HG03558 (cell line): Measurements from ENCODE around the gene WASHC4.
"Not testable (repeated sequence)": the region's sequence is repeated elsewhere in the genome, so short reads cannot be mapped to it uniquely, and the experiment has no call there.

Experiments
- ATAC-seq: cut with Tn5 transposase; IDR thresholded peaks from one replicate; pipeline ENCODE4 v1.9.1; 2021; ENCODE audit warnings: moderate number of reproducible peaks; ENCODE audit not compliant: unreplicated experiment; ENCODE audit errors: extremely low read depth

WASHC4 gene

GRCh38 chr12:105157606-105158005, 50.1 kb downstream of the WASHC4 start:
- no peak for ATAC-seq

DNA sequence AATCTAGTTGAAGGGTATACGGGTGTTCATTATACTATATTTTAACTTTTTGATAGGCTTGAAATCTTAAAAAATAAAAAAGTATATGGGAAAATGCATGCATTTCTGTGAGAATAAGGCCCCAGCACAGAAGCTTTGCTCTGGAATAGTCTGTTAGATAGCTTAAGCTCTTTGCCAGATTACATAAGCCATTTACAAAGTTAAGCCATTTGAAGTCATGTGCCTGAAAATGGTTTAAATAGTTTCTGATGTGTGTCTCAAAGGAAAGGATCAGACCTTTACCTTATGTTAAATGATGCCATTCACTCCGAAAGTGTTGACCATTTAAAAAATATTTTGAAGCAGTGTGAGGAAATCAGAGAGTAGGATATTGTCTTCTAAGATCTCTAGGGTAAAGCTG, 51.3 kb downstream of the WASHC4 start:
- ATAC-seq = no peak

DNA sequence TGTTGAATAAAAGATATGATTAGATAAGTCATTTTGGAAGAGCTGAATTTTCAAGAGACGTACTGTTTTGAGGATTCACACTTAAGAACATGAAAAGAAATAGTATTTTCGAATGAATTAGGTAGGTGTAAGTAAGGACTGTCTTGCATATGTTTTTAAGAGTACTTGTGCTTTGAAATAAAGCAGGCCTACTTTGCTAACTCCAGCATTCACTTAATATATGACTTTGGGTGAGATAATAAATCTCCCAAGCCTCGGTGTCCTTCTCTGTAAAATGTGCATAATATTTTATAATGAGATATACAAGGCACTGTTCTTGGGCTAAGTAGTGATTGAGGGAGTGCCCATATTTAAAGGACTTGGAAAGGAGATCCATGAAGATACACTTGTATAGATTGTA, 54.6 kb downstream of the WASHC4 start:
- no peak for ATAC-seq

DNA sequence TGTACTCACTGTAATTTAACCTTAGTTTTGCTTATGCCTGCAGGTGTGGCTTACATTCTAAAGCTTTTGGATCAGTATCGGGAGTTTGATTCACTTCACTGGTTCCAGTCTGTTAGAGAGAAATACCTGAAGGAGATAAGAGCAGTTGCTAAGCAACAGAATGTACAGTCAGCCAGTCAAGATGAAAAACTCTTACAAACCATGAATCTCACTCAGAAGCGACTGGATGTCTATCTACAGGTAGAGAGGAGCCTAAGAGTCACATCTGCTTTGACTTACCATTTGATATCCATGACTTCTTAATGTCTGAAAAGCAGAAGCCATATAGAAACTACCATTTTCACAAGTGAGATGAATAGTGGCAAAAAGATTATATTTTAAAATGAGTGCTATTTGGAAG, 56.5 kb downstream of the WASHC4 start:
- ATAC-seq = no peak

GRCh38 chr12:105166736-105167135, 59.2 kb downstream of the WASHC4 start:
- ATAC-seq = no peak

DNA sequence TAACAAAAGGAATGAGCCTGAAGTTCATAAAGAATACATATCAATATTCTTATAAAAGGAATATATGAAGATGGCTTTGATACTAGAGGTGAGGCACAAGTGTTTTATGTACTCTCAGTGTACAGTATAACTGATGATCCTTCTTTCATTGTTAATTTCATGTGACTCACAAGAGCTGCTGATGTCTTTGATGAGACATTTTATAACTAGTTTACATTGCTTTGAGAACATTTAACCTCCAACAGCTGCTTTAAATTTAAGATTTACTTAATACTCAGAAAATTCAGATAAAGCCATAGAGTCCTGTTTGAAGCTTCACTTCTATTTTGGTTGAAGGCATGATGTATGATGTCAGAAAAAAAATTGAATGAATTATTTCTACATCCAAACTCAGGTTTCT, 59.8 kb downstream of the WASHC4 start:
- ATAC-seq = no peak

GRCh38 chr12:105168006-105168405, 60.5 kb downstream of the WASHC4 start:
- no peak for ATAC-seq

- ATAC-seq = no peak
Observed at GRCh38 chr12:105170139-105170538, 62.6 kb downstream of the WASHC4 start.

GRCh38 chr12:105171691-105172436, 64.3 kb downstream of the WASHC4 start:
- no peak for ATAC-seq

DNA sequence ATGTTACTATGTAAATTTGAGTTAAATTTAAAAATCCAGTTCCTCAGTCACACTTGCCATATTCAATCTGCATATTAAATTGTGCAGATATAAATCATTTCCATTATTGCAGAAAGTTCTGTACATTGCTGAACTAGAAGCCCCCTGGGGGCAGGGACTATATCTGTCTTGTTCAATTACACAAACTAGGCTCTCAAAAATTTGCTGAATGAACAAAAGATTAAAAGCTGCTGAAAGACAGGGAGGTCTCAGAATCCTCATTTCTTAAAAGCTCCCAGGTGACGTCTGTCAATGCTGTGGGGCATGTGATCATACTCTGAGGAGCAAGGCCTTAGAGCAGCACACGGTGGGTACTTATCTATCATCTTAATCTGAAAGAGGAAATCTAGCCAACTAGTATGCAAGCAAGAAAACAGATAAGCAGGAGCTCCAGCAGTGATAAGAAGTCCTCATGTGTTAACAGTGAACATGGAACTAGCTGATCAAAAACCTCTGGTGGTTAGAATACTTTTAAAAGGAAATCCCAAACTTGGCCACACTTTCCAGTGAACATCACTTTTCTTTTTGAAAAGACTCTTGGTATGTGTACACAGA, 68.0 kb downstream of the WASHC4 start:
- ATAC-seq = no peak

- no peak for ATAC-seq
Observed at GRCh38 chr12:105177208-105177607, 69.7 kb downstream of the WASHC4 start.

DNA sequence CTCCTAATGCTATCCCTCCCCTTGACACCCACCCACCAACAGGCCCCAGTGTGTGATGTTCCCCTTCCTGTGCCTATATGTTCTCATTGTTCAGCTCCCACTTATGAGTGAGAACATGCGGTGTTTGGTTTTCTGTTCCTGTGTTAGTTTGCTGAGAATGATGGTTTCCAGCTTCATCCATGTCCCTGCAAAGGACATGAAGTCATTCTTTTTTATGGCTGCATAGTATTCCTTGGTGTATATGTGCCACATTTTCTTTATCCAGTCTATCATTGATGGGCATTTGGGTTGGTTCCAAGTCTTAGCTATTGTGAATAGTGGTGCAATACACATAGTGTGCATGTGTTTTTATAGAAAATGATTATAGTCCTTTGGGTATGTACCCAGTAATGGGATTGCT, 71.6 kb downstream of the WASHC4 start:
- not testable (repeated sequence) for ATAC-seq

GRCh38 chr12:105183406-105183805, 75.9 kb downstream of the WASHC4 start:
- ATAC-seq = not testable (repeated sequence)

GRCh38 chr12:105183976-105184375, 76.4 kb downstream of the WASHC4 start:
- not testable (repeated sequence) for ATAC-seq

DNA sequence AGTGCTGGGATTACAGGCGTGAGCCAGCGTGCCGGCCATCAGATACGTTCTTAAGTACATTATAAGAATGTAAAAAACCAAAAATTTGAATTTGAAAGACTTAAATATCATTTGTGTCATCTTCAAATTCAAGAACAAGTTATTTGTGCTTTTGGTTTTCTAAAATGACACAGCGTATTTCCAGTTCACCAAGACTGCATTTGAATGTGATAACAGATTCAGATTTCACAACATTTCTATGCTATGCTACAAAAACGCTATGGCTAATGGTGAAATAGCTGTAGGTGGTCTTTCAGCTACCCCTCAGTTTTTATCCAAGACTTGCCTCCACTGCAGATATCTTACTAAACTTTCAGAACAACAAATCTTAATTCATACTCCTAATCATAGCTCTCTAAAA, 81.8 kb downstream of the WASHC4 start:
- ATAC-seq = no peak

- ATAC-seq = no peak
Observed at GRCh38 chr12:105190530-105190929, 83.0 kb downstream of the WASHC4 start.

DNA sequence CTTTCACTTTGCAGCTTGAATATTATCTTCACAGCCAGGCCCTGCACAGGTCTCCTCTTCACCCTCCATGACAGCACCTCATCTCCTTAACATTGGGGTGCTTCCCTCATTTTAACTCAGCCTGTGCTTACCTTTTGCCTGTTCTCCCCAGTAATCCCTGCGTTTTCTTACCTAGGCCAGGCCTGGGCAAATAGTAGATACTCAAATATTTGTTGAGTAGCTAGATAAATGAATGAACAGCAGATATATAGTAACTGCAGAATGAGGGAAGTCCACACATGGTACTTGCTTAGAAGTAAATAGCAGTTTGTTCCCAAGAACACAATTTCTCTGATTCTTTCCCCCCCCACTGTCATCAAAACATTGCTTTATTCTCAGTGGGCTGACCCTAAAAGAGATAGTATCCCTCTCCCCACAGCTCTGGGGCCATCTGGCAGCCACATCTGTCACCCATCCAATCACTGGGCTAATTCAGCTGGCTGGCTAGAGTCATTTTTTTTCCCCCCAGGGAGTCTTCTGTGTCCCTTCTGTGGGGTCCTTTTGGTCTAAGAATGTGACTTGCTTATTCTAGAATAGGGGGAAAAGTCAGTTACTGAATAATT, 85.2 kb downstream of the WASHC4 start:
- ATAC-seq = no peak

- no peak for ATAC-seq
Observed at GRCh38 chr12:105194947-105195346, 87.4 kb downstream of the WASHC4 start.

DNA sequence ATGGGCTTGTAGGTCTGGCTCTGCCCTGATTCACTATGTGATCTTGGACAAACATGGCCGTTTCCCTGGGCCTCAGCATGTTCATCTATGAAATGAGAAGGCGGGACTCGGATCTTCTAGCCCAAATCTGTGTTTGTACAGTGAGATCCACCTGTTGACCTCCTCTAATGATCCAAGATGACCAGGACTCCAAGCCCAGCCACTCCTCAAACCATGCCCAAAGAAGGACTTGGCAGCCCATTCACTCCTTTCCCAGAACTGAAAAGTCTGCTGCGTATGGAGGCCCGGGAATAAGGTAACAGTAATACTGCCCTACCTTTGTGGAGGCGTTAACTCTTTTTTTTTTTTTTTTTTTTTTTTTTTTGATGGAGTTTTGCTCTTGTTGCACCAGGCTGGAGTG, 88.6 kb downstream of the WASHC4 start:
- no peak for ATAC-seq

- no peak for ATAC-seq
Observed at GRCh38 chr12:105198961-105199360, 91.4 kb downstream of the WASHC4 start.

- ATAC-seq = no peak
Observed at GRCh38 chr12:105200385-105200784, 92.9 kb downstream of the WASHC4 start.

DNA sequence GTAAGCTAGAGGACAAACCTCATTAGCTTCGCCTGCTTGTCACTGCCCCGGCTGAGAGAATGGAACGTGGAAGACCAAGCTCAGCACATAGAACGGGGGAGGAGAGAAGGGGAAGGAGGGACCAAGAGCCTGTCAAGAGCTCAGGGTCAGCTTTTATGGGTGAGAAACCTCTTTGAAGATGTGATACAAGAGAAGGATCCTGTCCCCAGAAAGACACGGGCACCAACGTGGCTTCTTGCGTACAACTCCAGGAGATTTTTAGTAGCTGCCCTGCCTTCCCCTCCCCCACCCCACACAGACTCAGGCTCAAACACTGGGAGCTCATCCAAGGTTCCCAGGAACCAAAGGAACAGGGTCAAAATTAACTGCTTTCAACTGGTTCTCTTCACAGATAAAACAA, 93.8 kb downstream of the WASHC4 start:
- no peak for ATAC-seq
